ENCODE results near the gene OBSL1. TPM values are rescaled to one million over a fixed set of nuclear protein-coding genes. Genes with fewer than 3 reads are reported as not detected.

Gene OBSL1
- total RNA-seq, 4 donors from 2014 or later: 51.9 to 123 (median 99.2) TPM

DNA sequence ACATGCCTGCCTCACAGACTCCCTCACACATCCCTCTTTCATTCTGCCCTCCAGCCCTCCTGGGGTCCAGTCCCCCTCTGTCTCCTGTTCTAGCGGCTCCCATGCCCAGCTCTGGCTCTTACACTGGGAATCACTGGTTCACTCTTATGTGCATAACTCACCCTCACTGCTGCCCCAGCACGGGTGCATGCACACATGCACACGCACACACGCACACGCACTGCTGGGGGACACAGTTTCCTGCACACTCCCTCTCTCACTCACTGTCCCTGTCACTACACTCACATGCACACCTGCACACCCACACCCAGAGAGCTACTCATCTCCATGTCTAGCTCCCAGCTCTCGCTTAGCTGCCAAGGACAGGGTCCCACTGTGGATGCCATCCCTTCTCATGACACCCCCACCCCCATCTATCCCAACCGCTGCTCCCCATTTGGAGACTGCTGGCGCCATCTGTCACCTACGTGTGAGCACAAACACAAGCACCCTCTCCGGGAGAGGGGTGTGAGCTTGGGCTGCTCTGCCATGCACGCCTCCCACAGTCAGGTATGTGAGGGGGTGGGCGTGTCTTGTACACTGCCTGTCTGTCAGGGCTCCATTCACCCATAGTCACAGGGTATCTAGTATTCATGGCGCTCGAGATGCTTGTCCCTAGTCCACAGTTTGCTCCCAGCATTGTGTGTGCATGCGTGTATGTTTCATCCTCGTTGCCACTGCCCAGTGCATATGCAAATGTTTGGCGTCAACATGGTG, 55.3 kb downstream of the OBSL1 start:
- DNase-seq (ENCODE audit: extremely low spot score): no peak
- no peak overlapping the region for H3K4me3 ChIP-seq
- H3K36me3 ChIP-seq: no peaks in the 10 kb centered on the region
- intact Hi-C loops (cut with DNase I): no loop called here
- TF ChIP-seq POLR2A (IDR thresholded peaks at IDR 0.05; ENCODE audit: low read depth) (no peak), POLR2AphosphoS5 (IDR thresholded peaks at IDR 0.05) (no peak), EP300 (IDR thresholded peaks at IDR 0.05) (no peak)
- TF ChIP-seq, protein P1, sequence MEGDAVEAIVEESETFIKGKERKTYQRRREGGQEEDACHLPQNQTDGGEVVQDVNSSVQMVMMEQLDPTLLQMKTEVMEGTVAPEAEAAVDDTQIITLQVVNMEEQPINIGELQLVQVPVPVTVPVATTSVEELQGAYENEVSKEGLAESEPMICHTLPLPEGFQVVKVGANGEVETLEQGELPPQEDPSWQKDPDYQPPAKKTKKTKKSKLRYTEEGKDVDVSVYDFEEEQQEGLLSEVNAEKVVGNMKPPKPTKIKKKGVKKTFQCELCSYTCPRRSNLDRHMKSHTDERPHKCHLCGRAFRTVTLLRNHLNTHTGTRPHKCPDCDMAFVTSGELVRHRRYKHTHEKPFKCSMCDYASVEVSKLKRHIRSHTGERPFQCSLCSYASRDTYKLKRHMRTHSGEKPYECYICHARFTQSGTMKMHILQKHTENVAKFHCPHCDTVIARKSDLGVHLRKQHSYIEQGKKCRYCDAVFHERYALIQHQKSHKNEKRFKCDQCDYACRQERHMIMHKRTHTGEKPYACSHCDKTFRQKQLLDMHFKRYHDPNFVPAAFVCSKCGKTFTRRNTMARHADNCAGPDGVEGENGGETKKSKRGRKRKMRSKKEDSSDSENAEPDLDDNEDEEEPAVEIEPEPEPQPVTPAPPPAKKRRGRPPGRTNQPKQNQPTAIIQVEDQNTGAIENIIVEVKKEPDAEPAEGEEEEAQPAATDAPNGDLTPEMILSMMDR (IDR thresholded peaks at IDR 0.05): no peak
- no peak overlapping the region for H3K27ac ChIP-seq (replicated peaks in 1 of 4)
- WGBS: 80% methylated on average over 17 of the region's 17 CpGs
- no peaks in the 10 kb centered on the region for H3K9me3 ChIP-seq
- H3K27me3 ChIP-seq: peaks cover 0 to 66% (median 3%) of the 10 kb centered on the region in 4 donors
- H3K4me1 ChIP-seq: peaks cover 10 to 21% (median 15%) of the 10 kb centered on the region in 4 donors

GRCh38 chr2:219514836-219515235, 56.5 kb downstream of the OBSL1 start:
- DNase-seq (ENCODE audit: extremely low spot score): no peak
- Histone ChIP-seq H3K4me1 (peaks cover 9 to 22% (median 20%) of the 10 kb centered on the region in 4 donors), H3K4me3 (no peak overlapping the region), H3K9me3 (no peaks in the 10 kb centered on the region), H3K27ac (replicated peaks in 1 of 4) (no peak overlapping the region), H3K36me3 (no peaks in the 10 kb centered on the region), H3K27me3 (peaks cover 0 to 65% (median 3%) of the 10 kb centered on the region in 4 donors)
- intact Hi-C loops (cut with DNase I): no loop called here
- 84% methylated on average over 15 of the region's 21 CpGs for WGBS
- TF ChIP-seq EP300 (IDR thresholded peaks at IDR 0.05) (no peak), POLR2A (IDR thresholded peaks at IDR 0.05; ENCODE audit: low read depth) (no peak), POLR2AphosphoS5 (IDR thresholded peaks at IDR 0.05) (no peak)
- TF ChIP-seq, protein P1 (IDR thresholded peaks at IDR 0.05): no peak

- Histone ChIP-seq H3K27ac (replicated peaks in 1 of 4) (no peak within 1 kb of the TSS), H3K9me3 (no peaks in the 10 kb centered on the region), H3K4me1 (peaks cover 15 to 27% (median 26%) of the 10 kb centered on the region in 4 donors), H3K36me3 (no peaks in the 10 kb centered on the region), H3K4me3 (no peak within 1 kb of the TSS), H3K27me3 (peaks cover 0 to 67% (median 3%) of the 10 kb centered on the region in 4 donors)
- no peak for DNase-seq (ENCODE audit: extremely low spot score)
- intact Hi-C loops (cut with DNase I): no loop called here
- WGBS: 18% methylated on average over 20 of the region's 31 CpGs
- TF ChIP-seq POLR2A (IDR thresholded peaks at IDR 0.05; ENCODE audit: low read depth) (no peak), EP300 (IDR thresholded peaks at IDR 0.05) (no peak), POLR2AphosphoS5 (IDR thresholded peaks at IDR 0.05) (no peak)
- TF ChIP-seq, protein P1 (IDR thresholded peaks at IDR 0.05): no peak
These were observed 57.1 kb downstream of the OBSL1 start, which contains the start of gene ASIC4 for GRCh38 chr2:219514196-219514761. Gene ASIC4, plus strand, starts transcription at chr2:219514482. Its CDS starts 243 bp downstream, at chr2:219514725.

- peaks cover 18 to 32% (median 31%) of the 10 kb centered on the region in 4 donors for H3K4me1 ChIP-seq
- TF ChIP-seq, protein P1 (IDR thresholded peaks at IDR 0.05): no peak
- TF ChIP-seq POLR2A (IDR thresholded peaks at IDR 0.05; ENCODE audit: low read depth): no peak
- no peak for TF ChIP-seq POLR2AphosphoS5 (IDR thresholded peaks at IDR 0.05)
- no peak for TF ChIP-seq EP300 (IDR thresholded peaks at IDR 0.05)
- H3K4me3 ChIP-seq: no peak overlapping the region
- intact Hi-C loops (cut with DNase I): no loop called here
- WGBS: 36% methylated on average over 4 of the region's 4 CpGs
- H3K27ac ChIP-seq (replicated peaks in 1 of 4): no peak overlapping the region
- H3K9me3 ChIP-seq: no peaks in the 10 kb centered on the region
- H3K27me3 ChIP-seq: peaks cover 0 to 72% (median 3%) of the 10 kb centered on the region in 4 donors
- DNase-seq (ENCODE audit: extremely low spot score): no peak
- H3K36me3 ChIP-seq: no peaks in the 10 kb centered on the region
These were observed 57.6 kb downstream of the OBSL1 start for GRCh38 chr2:219513787-219514186.
